Measurements from ENCODE around the gene GSTM3.

Gene GSTM3

GRCh38 chr1:109721042-109721441 lies 19.8 kb downstream of the GSTM3 start:
- H3K4me3 ChIP-seq (ENCODE audit: low read depth, low read length) = no peak overlapping the region
- no peak for TF ChIP-seq POLR2A (IDR thresholded peaks at IDR 0.05; ENCODE audit: extremely low read depth, insufficient read length)
- no peak for TF ChIP-seq MAX (IDR thresholded peaks at IDR 0.05; ENCODE audit: low read depth, low read length)
- no peak for TF ChIP-seq MYC (IDR thresholded peaks at IDR 0.05; ENCODE audit: low read depth, low read length)
- no peak for TF ChIP-seq CTCF (IDR thresholded peaks at IDR 0.05; ENCODE audit: low read depth, low read length)
- DNase-seq (ENCODE audit: low read depth) = peak; percentile 7

GRCh38 chr1:109719337-109719837 lies 21.5 kb downstream of the GSTM3 start:
- DNase-seq (ENCODE audit: low read depth) = peak; percentile 31
- H3K4me3 ChIP-seq (ENCODE audit: low read depth, low read length) = no peak overlapping the region
- TF ChIP-seq MAX (IDR thresholded peaks at IDR 0.05; ENCODE audit: low read depth, low read length) = no peak
- TF ChIP-seq POLR2A (IDR thresholded peaks at IDR 0.05; ENCODE audit: extremely low read depth, insufficient read length) = no peak
- TF ChIP-seq CTCF (IDR thresholded peaks at IDR 0.05; ENCODE audit: low read depth, low read length) = no peak
- TF ChIP-seq MYC (IDR thresholded peaks at IDR 0.05; ENCODE audit: low read depth, low read length) = no peak

- DNase-seq (ENCODE audit: low read depth) = peak; percentile 22
- TF ChIP-seq POLR2A (IDR thresholded peaks at IDR 0.05; ENCODE audit: extremely low read depth, insufficient read length) (no peak), MYC (IDR thresholded peaks at IDR 0.05; ENCODE audit: low read depth, low read length) (no peak), MAX (IDR thresholded peaks at IDR 0.05; ENCODE audit: low read depth, low read length) (no peak), CTCF (IDR thresholded peaks at IDR 0.05; ENCODE audit: low read depth, low read length) (no peak)
Observed at GRCh38 chr1:109718495-109718894, 22.3 kb downstream of the GSTM3 start.

GRCh38 chr1:109717729-109718128 lies 23.1 kb downstream of the GSTM3 start:
- DNase-seq (ENCODE audit: low read depth) = no peak
- TF ChIP-seq CTCF (IDR thresholded peaks at IDR 0.05; ENCODE audit: low read depth, low read length) = no peak
- TF ChIP-seq MAX (IDR thresholded peaks at IDR 0.05; ENCODE audit: low read depth, low read length) = no peak
- TF ChIP-seq POLR2A (IDR thresholded peaks at IDR 0.05; ENCODE audit: extremely low read depth, insufficient read length) = no peak
- TF ChIP-seq MYC (IDR thresholded peaks at IDR 0.05; ENCODE audit: low read depth, low read length) = no peak
- H3K4me3 ChIP-seq (ENCODE audit: low read depth, low read length) = no peak overlapping the region

More at GRCh38 chr1:109718495-109718894, 22.3 kb downstream of the GSTM3 start:
- H3K4me3 ChIP-seq (ENCODE audit: low read depth, low read length) = no peak overlapping the region

- H3K4me3 ChIP-seq (ENCODE audit: low read depth, low read length) = no peak overlapping the region
- no peak for DNase-seq (ENCODE audit: low read depth)
- TF ChIP-seq MAX (IDR thresholded peaks at IDR 0.05; ENCODE audit: low read depth, low read length) = no peak
- TF ChIP-seq MYC (IDR thresholded peaks at IDR 0.05; ENCODE audit: low read depth, low read length) = no peak
- no peak for TF ChIP-seq POLR2A (IDR thresholded peaks at IDR 0.05; ENCODE audit: extremely low read depth, insufficient read length)
- no peak for TF ChIP-seq CTCF (IDR thresholded peaks at IDR 0.05; ENCODE audit: low read depth, low read length)
Observed at GRCh38 chr1:109716570-109717090, 24.2 kb downstream of the GSTM3 start.

All from NB4 (cell line).